ENCODE data around the gene PIK3R6. TPM values are rescaled to one million over a fixed set of nuclear protein-coding genes. Genes with fewer than 3 reads are reported as not detected.

PIK3R6 gene
- total RNA-seq, 1 donor from 2014 or later = 0.56 TPM

GRCh38 chr17:8791910-8792270 lies 75.6 kb downstream of the PIK3R6 start:
- Mint-ChIP-seq H3K9me3 (ENCODE audit: unreplicated experiment) (no peaks in the 10 kb centered on the region), H3K27me3 (ENCODE audit: unreplicated experiment) (no peaks in the 10 kb centered on the region), H3K4me3 (ENCODE audit: unreplicated experiment) (no peak overlapping the region), H3K36me3 (ENCODE audit: low read depth, unreplicated experiment) (no peaks in the 10 kb centered on the region), H3K4me1 (ENCODE audit: unreplicated experiment) (peaks cover 16% of the 10 kb centered on the region), H3K27ac (ENCODE audit: unreplicated experiment) (no peak overlapping the region)
- DNase-seq (ENCODE audit: low spot score) = no peak
- TF ChIP-seq, protein P1, sequence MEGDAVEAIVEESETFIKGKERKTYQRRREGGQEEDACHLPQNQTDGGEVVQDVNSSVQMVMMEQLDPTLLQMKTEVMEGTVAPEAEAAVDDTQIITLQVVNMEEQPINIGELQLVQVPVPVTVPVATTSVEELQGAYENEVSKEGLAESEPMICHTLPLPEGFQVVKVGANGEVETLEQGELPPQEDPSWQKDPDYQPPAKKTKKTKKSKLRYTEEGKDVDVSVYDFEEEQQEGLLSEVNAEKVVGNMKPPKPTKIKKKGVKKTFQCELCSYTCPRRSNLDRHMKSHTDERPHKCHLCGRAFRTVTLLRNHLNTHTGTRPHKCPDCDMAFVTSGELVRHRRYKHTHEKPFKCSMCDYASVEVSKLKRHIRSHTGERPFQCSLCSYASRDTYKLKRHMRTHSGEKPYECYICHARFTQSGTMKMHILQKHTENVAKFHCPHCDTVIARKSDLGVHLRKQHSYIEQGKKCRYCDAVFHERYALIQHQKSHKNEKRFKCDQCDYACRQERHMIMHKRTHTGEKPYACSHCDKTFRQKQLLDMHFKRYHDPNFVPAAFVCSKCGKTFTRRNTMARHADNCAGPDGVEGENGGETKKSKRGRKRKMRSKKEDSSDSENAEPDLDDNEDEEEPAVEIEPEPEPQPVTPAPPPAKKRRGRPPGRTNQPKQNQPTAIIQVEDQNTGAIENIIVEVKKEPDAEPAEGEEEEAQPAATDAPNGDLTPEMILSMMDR (IDR thresholded peaks at IDR 0.05; ENCODE audit: unreplicated experiment) = no peak

DNA sequence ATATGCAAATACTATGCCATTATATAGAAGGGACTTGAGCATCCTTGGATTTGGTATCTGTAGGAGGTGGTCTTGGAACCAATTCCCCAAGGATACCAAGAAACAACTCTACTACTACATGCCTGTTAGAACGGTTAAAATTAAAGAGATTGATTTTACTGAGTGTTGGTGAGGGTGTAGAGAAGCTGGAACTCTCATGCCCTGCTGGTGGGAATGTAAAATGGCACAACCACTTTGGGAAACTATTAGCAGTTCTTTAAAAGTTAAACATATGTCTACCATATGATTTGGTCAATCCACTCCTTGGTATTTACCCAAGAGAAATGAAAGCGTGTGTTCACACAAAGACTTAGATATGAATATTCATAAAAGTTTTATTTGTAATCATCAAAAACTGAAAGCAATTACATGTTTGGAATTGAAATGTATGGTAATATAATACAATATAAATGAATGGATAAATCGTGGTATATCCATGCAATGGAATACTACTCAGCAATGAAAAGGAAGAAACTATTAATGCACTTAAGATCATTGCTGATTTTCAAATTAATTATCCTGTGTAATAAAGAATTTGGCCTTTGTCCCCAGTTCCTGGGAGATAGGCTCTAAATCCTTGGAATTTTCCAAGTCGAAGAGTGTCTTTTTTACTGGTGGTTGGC lies 76.1 kb downstream of the PIK3R6 start:
- no peaks in the 10 kb centered on the region for H3K9me3 Mint-ChIP-seq (ENCODE audit: unreplicated experiment)
- no peak for DNase-seq (ENCODE audit: low spot score)
- no peak overlapping the region for H3K4me3 Mint-ChIP-seq (ENCODE audit: unreplicated experiment)
- H3K27ac Mint-ChIP-seq (ENCODE audit: unreplicated experiment) = no peak overlapping the region
- TF ChIP-seq, protein P1 (IDR thresholded peaks at IDR 0.05; ENCODE audit: unreplicated experiment) = peak; percentile 58
- no peaks in the 10 kb centered on the region for H3K27me3 Mint-ChIP-seq (ENCODE audit: unreplicated experiment)
- no peaks in the 10 kb centered on the region for H3K36me3 Mint-ChIP-seq (ENCODE audit: low read depth, unreplicated experiment)
- H3K4me1 Mint-ChIP-seq (ENCODE audit: unreplicated experiment) = peaks cover 16% of the 10 kb centered on the region

GRCh38 chr17:8789743-8790142 lies 77.7 kb downstream of the PIK3R6 start:
- Mint-ChIP-seq H3K27me3 (ENCODE audit: unreplicated experiment) (no peaks in the 10 kb centered on the region), H3K36me3 (ENCODE audit: low read depth, unreplicated experiment) (no peaks in the 10 kb centered on the region), H3K9me3 (ENCODE audit: unreplicated experiment) (no peaks in the 10 kb centered on the region), H3K4me1 (ENCODE audit: unreplicated experiment) (peaks cover 17% of the 10 kb centered on the region), H3K27ac (ENCODE audit: unreplicated experiment) (no peak overlapping the region), H3K4me3 (ENCODE audit: unreplicated experiment) (no peak overlapping the region)
- TF ChIP-seq, protein P1 (IDR thresholded peaks at IDR 0.05; ENCODE audit: unreplicated experiment) = no peak
- no peak for DNase-seq (ENCODE audit: low spot score)

DNA sequence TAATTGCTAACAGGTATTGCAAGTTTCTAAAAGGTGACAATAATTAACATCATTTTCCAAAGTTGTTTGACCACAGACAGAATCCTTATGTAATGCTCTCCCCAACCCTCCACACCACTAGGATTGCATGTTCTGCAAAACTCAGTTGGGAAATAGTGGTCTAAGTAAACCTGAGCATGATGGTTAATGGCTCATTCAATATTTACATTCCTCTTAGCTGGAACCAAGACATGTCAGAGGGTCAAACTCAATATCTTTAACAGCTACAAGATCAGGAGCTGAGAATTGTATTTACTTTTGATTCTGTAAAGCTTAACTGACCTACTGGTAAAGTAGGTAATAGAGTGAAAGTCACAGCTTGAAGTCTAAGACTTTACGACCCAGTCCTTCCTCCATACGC lies 78.5 kb downstream of the PIK3R6 start:
- no peak overlapping the region for H3K4me3 Mint-ChIP-seq (ENCODE audit: unreplicated experiment)
- no peak overlapping the region for H3K27ac Mint-ChIP-seq (ENCODE audit: unreplicated experiment)
- H3K27me3 Mint-ChIP-seq (ENCODE audit: unreplicated experiment) = no peaks in the 10 kb centered on the region
- TF ChIP-seq, protein P1 (IDR thresholded peaks at IDR 0.05; ENCODE audit: unreplicated experiment) = no peak
- H3K4me1 Mint-ChIP-seq (ENCODE audit: unreplicated experiment) = peaks cover 10% of the 10 kb centered on the region
- DNase-seq (ENCODE audit: low spot score) = no peak
- no peaks in the 10 kb centered on the region for H3K9me3 Mint-ChIP-seq (ENCODE audit: unreplicated experiment)
- H3K36me3 Mint-ChIP-seq (ENCODE audit: low read depth, unreplicated experiment) = no peaks in the 10 kb centered on the region

GRCh38 chr17:8785547-8786413 lies 81.7 kb downstream of the PIK3R6 start:
- Mint-ChIP-seq H3K27me3 (ENCODE audit: unreplicated experiment) (no peaks in the 10 kb centered on the region), H3K36me3 (ENCODE audit: low read depth, unreplicated experiment) (no peaks in the 10 kb centered on the region), H3K27ac (ENCODE audit: unreplicated experiment) (no peak overlapping the region), H3K4me3 (ENCODE audit: unreplicated experiment) (no peak overlapping the region), H3K4me1 (ENCODE audit: unreplicated experiment) (peaks cover 3% of the 10 kb centered on the region), H3K9me3 (ENCODE audit: unreplicated experiment) (no peaks in the 10 kb centered on the region)
- TF ChIP-seq, protein P1 (IDR thresholded peaks at IDR 0.05; ENCODE audit: unreplicated experiment) = peak; percentile 81
- DNase-seq (ENCODE audit: low spot score) = peak; percentile 92

Measured in endothelial cell (in vitro differentiated cells).